ENCODE measurements around the gene GPR153.

GPR153 gene

DNA sequence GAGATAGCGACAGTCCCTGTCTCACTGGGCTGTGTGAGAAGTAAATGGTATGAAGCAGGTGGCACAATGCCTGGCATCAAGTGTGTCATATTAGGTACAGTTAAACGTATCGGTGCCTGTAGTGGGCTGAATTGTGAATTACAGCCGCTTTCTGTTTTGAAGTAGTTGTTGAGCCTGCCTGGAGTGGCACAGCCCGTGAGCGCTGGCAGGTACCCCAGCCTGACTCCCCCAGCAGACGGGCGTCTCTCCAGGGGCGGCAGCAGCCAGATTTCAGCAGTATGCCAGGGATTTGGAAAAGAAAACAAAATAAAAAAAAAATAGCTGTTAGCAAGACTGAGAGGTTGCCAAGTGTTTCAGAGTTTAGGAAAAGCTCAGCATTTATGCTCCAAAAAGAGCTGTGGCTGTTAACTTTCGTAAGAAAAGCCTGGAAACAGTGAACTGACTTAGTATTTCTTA is 26.6 kb upstream of the GPR153 start:
- TF ChIP-seq, protein P1, sequence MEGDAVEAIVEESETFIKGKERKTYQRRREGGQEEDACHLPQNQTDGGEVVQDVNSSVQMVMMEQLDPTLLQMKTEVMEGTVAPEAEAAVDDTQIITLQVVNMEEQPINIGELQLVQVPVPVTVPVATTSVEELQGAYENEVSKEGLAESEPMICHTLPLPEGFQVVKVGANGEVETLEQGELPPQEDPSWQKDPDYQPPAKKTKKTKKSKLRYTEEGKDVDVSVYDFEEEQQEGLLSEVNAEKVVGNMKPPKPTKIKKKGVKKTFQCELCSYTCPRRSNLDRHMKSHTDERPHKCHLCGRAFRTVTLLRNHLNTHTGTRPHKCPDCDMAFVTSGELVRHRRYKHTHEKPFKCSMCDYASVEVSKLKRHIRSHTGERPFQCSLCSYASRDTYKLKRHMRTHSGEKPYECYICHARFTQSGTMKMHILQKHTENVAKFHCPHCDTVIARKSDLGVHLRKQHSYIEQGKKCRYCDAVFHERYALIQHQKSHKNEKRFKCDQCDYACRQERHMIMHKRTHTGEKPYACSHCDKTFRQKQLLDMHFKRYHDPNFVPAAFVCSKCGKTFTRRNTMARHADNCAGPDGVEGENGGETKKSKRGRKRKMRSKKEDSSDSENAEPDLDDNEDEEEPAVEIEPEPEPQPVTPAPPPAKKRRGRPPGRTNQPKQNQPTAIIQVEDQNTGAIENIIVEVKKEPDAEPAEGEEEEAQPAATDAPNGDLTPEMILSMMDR (IDR thresholded peaks at IDR 0.05; ENCODE audit: control insufficient read depth, extremely low read depth, insufficient read depth), result no peak
- H3K4me3 ChIP-seq (ENCODE audit: low read depth, low read length), result no peak overlapping the region
- no peak for DNase-seq (ENCODE audit: low read depth)

DNA sequence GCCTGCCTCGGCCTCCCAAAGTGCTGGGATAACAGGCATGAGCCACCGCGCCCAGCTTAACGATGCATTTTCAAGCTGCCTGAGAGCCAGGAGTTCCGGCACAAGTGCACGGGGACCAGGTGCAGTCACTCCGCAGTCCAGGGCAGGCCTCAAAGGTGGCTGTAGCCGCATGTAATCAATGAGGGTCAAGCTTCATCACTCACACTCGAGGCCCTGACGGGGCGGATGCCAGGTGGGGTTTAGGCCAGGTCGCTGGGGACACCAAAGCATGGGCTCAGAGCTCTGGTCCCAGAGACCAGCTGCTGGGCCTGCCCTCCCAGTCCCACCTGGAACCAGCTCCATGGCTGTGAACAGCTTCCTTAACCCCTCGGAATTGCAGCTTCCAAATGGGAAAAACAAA is 26.1 kb upstream of the GPR153 start:
- no peak for DNase-seq (ENCODE audit: low read depth)
- no peak overlapping the region for H3K4me3 ChIP-seq (ENCODE audit: low read depth, low read length)
- TF ChIP-seq, protein P1 (IDR thresholded peaks at IDR 0.05; ENCODE audit: control insufficient read depth, extremely low read depth, insufficient read depth), result no peak

GRCh38 chr1:6286266-6286665 is 25.4 kb upstream of the GPR153 start:
- no peak for DNase-seq (ENCODE audit: low read depth)
- TF ChIP-seq, protein P1 (IDR thresholded peaks at IDR 0.05; ENCODE audit: control insufficient read depth, extremely low read depth, insufficient read depth), result no peak
- no peak overlapping the region for H3K4me3 ChIP-seq (ENCODE audit: low read depth, low read length)

- no peak for DNase-seq (ENCODE audit: low read depth)
- no peak overlapping the region for H3K4me3 ChIP-seq (ENCODE audit: low read depth, low read length)
- TF ChIP-seq, protein P1 (IDR thresholded peaks at IDR 0.05; ENCODE audit: control insufficient read depth, extremely low read depth, insufficient read depth), result no peak
Observed at GRCh38 chr1:6285336-6285735, 24.4 kb upstream of the GPR153 start.

GRCh38 chr1:6282577-6283270 is 21.8 kb upstream of the GPR153 start:
- TF ChIP-seq, protein P1 (IDR thresholded peaks at IDR 0.05; ENCODE audit: control insufficient read depth, extremely low read depth, insufficient read depth), result no peak
- no peak for DNase-seq (ENCODE audit: low read depth)
- H3K4me3 ChIP-seq (ENCODE audit: low read depth, low read length), result no peak overlapping the region

DNA sequence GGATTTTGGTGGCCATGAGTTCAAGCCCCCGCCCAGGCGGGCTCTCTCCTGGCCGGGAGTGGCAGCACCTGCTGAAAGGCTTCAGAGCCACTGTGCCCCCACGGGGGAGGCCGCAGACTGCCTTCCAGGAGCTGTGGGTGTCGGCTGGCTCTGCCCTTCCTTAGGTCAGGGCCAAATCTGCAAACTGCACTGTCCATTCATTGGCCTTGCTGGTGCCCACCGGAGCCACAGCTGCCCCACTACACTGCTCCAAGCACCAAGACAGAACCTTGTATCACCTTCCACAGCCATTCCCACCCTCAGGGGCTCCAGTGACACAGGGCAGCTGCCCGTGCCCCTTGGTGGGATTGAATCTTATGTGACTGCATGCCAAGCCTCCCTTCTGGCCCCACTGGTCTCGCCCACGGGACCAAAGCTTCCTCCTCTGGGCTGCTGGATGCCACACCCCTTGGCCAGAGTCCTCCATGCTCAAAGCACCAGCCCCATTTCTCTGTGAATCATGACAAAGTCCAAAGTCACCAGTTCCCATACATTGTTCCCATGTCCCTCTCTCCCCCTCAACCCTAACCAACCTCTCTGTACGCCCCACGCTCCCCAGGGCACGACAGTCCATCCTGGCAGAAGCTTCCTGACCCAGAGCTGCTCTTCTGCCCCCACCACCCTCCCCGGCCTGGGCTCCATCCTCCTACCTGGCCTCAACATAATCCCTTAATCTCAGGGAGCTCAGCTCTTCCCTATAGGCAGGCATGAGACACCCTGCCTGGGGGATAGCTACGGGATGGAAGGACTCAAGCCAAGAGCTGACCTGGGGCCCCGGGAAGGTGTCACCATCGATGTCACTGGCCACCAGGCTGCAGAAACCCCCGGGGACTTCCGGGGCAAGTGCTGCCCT is 20.9 kb upstream of the GPR153 start:
- TF ChIP-seq, protein P1 (IDR thresholded peaks at IDR 0.05; ENCODE audit: control insufficient read depth, extremely low read depth, insufficient read depth), result no peak
- no peak overlapping the region for H3K4me3 ChIP-seq (ENCODE audit: low read depth, low read length)
- DNase-seq (ENCODE audit: low read depth), result no peak

Data from LNCaP clone FGC (cell line).